Activated CD8-positive, alpha-beta memory T cell treated with anti-CD3 and anti-CD28 coated beads for 4 hours (primary cell): Measurements from ENCODE around the gene BUB3.
"Not testable (repeated sequence)": the region's sequence is repeated elsewhere in the genome, so short reads cannot be mapped to it uniquely, and the experiment has no call there.

Source experiments
- DNase-seq, 2 donors: peaks; one replicate each; pipeline ENCODE4 v3.0.0-alpha.2; 2020; ENCODE audit warnings: low read depth in 2 of 2

BUB3 gene

DNA sequence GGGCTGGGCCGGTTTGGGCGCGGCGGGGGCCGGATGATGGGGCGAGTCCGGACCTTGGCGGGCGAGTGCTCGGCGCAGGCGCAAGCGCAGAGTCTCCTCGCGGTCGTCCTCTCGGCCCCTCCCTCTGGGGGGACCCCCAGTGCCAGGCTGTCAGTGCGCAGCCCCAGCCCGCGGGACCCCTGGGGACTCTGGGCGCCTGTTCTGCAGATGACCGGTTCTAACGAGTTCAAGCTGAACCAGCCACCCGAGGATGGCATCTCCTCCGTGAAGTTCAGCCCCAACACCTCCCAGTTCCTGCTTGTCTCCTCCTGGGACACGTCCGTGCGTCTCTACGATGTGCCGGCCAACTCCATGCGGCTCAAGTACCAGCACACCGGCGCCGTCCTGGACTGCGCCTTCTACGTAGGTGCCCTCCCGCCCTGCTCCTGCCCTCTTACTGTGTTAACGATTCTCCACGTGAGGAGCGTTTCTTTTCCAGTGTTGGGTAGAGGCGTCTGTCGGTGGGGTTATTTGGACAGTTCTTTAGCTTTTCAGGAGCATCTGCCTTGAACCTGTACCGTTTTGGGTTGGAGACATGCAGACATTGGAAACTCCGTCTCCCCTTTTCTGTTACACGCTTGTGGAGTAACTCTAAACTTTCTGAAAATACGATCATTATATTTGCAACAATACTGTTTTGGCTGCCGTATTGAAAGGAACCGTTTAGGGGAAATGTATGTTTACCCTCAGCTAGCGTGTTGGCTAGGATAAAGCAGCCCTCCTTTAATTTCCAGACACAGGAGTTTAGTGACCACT, 706 bp downstream of the BUB3 start:
- no peak for DNase-seq

DNA sequence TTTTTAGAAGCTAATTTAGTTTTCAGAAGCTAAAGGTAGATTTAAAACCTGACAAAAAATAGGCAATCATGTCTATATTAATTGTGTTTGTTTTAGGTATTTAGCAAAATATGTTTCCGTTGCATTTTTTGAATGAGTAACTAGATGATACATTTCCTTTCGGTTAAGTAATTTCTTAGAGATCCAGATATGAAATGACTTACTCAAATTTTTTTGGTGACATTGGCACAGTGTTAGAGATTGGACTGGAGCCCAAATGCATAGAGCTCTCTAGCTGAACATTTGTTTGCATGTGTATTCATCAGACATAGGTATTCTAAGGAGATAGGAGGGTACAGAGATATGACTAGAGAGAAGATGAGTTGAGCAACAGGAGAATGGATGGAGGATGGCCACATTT, 1.9 kb downstream of the BUB3 start:
- DNase-seq = no peak

DNA sequence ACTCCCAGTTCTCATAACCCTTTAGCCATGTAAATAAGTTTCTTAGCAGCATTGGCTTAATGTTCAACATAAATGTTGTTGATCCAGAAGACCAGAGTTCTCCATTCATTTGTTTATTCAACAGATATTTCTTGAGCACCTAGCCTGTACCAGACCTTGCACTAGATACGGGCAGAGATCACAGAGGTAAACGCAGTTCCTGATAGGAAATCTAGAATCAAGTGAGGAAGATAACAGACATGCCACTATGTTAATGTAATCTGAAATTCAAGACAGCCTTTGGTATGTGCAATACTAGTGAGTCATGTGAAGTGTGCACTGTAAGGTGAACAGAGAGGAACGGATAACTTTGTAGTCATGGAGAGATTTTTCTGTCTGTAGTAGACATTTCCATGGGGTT, 3.0 kb downstream of the BUB3 start:
- DNase-seq = no peak

DNA sequence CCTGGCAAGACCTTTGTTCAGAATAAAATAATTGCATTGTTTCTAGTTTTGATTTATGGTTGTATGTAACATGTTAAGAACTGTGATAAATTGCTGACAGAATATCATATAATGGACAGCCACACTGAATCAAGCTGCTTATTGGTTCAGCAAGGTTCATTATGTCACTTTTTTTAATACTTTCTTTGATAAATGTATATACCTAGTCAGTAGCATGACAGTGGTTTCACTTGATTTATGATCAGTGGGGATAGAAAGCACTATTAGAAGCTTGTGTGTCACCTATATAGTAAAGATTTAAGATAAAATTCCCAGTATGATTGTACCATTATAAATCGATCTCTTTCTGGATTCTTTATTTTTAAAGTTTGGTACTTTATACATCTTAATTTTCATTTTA, 4.5 kb downstream of the BUB3 start:
- no peak for DNase-seq

DNA sequence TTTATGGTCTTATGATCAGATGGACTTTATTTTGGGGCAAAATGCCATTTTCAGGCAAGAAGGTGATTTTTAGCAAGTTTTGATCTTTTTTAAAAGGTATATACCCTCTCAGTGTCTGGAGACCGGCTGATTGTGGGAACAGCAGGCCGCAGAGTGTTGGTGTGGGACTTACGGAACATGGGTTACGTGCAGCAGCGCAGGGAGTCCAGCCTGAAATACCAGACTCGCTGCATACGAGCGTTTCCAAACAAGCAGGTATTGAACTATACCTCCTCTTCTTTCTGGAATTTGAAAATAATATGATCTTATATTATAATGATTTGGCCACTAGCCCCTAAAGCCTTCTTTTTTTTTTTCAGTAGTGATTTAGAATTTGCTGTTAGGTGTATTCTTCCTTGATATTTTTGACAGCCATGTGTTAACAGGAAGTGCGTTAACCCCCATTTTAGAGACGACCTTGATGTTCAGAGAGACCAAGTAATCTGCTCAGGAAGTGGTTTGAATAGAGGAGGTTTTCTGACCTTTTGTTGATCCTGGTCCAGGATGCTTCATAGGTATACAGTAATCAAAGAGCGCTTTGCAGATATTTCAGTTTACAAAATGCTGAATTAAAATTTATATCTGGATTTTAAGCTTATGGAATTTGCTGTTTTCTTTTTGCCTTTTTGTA, 6.2 kb downstream of the BUB3 start:
- no peak for DNase-seq

DNA sequence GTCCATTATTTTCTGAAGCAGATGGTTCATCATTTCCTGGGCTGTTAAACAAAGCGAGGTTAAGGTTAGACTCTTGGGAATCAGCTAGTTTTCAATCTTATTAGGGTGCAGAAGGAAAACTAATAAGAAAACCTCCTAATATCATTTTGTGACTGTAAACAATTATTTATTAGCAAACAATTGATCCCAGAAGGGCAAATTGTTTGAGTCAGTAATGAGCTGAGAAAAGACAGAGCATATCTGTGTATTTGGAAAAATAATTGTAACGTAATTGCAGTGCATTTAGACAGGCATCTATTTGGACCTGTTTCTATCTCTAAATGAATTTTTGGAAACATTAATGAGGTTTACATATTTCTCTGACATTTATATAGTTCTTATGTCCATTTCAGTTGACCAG, 10.1 kb downstream of the BUB3 start:
- no peak for DNase-seq

DNA sequence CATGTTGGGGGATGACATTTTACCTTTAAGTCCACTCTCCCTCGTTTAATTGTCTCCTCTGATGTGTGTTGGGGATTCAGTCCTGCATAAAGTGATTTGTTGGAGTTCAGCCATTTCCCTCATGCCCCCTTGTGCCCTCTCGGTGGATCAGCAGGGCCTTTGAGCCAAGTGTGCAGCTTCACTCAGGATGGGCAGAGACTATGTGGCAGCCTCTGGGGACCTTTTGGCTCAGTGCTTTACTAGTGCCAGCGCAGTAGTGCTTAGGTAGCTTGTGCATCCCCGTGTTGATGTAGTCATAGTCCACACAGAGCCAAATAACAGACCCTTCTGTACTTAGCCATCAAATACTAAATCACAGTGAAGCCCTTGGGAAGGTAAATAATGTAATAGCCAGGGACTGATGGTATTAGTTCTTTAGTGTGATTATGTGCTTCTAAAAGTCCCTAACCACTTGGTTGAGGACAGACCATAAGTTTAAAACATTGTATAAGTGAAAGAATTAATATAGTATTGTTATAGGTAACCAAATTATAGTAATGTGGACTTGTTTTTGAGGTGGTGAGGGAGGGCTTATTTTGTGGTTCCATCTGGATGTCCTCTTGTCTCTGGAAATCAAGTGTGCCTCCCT, 11.4 kb downstream of the BUB3 start:
- no peak for DNase-seq

DNA sequence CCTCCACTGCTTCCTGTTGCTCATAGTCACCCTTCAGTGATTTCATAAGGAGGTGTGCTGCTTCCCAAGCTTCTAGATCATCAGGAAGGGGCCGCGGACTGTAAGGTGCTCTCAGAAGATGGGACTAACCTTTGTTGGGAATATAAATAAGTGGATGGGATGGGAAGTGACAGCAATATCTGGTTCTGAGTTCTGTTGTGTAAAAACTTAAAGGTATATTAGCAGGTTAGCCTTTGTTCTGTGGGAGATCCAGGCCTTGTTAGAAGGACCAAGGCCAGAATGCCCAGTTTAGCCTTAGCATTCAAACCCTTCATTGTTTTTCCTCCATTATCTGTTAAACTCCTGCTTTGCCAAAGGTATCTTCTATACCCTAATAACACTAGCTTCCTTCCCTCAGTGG, 12.4 kb downstream of the BUB3 start:
- DNase-seq = no peak

DNA sequence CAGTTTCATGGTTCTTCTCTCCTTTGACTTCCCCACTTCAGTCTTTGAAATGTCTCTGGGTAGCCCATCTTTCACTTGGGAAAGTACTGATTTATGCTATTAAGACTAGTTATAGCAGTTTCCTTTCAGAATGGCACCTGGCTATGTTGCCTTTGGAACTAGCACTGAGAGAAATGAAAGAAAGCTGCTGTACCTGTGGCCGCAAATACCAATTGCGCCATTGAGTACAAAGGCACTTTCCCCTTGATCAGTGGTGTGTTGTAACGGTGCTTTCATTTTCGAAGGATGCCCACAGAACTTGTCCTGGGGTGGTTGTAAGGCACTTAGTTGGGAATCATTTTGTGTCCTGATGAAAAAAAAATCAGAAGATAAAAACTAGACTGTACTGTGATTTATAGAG, 16.8 kb downstream of the BUB3 start:
- no peak for DNase-seq

DNA sequence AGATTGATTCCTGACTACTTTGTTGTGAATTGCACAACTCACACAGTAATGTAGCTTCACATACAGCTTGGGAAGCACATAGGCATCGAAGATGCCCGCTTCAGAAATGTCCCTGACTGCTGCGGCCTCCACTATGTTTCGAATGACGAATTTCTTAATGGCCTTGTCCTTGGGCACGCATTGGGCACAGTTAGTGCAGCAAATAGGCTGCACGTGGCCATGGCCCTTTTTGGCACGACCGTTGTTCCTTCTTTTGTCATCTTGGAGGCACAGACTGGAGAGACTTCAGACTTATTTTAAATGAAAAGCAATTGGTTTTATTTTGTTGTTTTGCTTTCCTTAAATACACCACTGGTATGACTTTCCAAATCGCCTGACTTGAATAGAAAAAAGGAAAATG, 17.4 kb downstream of the BUB3 start:
- DNase-seq = not testable (repeated sequence)

DNA sequence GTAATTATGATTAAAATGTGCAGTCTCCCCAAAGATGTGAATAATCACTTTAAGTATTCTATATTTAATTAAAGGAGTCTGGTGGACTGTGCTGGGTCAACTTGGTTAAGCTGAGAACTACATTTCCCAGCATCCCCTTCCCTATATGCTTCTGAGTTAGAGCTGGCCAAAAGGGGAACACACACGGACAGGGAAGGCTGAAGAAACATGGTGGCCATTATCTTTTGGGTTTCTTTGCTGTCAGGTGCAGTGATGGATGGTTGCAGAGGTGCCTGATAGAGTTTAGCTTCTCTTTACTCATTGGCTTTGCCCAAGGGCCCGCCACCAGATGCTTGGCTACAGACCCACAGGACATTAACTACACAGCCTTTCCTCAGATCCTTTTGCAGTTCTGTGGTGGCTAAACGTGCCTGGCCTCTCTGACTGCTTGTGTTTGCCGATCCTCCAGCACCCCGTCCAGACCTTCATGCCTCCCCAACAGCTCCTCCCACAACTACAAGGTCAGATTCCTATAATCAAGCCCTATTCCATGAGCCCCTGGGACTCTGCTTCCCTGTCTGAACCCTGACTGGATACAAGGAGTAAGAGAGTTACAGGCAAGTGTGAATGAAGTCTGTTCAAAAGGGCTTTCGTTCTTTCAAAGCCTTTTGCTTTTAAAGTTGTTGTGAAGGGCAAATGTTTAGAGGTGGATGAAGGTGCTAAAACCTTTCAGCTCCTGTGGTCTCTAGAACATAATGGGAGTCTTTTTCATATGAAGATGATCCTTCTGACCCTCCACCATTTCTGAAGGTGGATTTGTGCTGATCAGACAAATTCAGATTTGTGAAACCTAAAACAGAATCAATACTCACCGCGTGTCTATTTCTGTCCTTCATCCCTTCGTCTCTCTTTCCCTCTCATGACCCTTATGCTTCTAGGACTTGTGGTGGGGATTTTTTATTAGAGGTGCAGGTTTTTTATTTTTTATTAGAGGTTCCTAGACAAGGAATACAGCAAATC, 21.5 kb downstream of the BUB3 start:
- DNase-seq = no peak

DNA sequence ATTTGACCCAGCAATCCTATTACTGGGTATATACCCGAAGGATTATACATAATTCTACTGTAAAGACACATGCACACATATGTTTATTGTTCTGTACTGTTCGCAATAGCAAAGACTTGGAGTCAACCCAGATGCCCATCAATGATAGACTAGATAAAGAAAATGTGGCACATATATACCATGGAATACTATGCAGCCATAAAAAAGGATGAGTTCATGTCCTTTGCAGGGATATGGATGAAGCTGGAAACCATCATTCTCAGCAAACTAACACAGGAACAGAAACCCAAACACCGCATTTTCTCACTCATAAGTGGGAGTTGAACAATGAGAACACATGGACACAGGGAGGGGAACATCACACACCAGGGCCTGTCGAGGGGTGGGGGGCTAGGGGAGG, 24.2 kb downstream of the BUB3 start:
- DNase-seq = not testable (repeated sequence)

DNA sequence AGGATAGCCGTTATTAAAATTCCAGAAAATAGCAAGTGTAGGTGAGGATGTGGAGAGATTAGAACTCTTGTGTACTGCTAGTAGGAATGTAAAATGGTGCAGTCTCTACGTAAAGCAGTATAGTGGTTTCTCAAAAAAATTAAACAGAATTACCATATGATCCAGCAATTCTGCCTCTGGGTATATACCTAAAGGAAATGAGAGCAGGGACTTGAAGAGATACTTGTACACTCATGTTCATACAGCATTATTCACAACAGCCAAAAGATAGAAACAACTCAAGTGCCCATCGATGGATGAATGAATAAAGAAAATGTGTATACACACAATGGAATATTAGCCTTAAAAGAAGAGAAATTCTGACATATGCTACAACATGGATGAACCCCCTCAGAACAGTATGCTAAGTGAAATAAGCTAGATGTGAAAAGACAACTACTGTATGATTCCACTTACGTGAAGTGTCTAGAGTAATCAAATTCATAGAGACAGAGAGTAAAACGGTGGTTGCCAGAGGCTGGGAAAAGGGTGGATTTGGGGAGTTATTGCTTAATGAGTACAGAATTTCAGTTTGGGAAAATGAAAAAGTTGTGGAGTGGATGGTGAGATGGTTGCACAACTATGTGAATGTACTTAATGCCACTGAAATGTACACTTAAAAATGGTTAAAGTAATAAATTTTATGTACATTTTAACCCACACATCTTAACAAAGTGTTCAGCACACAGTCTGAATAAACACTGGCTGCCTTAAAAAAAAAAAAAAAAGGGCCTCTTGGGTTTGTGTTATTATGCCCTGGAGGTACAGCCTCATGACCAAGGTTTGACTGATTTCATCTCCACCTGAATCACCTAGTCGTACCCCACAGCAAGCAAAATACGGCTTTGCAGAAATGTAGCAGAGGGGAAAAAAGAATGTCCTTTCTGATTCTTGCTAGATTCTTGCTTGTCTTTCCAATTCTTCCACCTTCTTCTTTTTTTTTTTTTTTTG, 26.2 kb downstream of the BUB3 start:
- no peak for DNase-seq

DNA sequence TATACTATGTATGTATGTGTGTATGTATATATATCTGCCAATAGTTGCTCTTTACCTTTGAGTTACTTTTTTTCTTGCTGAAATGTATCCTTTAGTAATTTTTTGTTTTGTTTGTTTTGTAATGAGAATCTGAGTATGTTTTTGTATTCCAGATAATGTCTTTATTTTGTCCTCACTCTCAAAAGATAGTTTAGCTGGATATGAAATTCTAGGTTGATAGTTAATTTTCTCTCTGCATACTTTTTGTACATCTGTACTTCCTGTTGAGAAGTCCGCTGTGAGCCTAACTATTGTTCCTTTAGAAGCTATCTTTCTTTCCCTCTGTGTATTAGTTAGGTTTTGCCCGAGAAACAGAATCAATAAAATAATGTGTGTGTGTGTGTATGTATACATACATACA, 29.5 kb downstream of the BUB3 start:
- no peak for DNase-seq

DNA sequence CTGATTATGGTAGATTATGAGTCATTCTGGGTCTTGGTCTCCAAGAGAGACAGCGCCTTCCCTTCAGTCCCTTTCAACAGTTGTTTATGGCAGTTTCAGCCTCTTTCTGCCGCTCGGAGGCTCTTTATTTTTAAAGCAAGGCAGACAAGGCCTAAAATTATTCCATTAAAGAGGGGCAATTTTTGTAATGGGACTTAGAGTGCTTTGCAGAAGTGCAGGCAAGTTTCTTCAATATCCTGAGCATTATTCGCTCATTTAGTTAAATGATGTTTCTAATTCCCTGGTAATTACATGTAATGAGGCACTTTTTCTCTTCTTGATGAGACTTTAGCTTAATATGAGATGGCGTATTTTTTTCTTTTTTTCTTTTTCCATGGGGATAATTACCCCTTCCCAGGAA, 33.6 kb downstream of the BUB3 start:
- no peak for DNase-seq

DNA sequence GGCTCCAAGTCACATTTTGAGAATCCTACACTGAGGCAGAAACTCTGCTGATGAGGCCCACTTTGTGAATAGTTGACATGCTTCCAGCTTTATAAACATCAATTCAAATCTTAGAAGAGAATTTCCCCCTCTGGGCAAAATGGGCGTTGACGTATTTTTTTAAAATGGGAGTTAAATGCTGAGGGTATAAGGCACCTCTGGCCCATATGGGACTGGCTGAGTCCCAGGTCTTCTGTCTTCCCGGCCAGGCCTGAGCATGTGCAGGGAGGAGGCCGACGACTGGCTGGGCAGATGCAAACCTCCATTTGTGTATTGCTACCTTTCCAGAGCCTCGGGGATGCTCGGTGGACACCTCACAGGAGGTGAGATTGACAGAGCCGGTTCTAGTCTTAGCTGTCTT, 37.7 kb downstream of the BUB3 start:
- DNase-seq = no peak

DNA sequence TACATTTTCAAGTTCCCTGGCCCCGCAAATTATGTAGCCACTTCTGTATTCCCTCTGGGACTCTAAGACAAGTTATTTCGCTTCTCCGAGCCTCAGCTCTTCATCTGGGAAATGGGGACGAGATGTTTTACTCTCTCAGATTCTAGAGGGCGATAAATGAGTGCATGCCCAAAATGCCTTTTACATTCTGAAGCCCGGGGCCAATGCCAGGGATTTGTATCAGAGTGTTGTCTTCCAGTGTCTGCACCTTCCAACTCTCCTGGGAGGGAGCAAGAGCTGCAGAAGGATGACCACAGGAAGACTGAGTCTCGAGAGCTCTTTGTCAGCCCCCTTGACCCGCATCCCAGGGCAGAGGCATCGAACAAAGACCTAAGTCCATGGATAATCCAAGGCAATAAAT, 39.9 kb downstream of the BUB3 start:
- DNase-seq = no peak

DNA sequence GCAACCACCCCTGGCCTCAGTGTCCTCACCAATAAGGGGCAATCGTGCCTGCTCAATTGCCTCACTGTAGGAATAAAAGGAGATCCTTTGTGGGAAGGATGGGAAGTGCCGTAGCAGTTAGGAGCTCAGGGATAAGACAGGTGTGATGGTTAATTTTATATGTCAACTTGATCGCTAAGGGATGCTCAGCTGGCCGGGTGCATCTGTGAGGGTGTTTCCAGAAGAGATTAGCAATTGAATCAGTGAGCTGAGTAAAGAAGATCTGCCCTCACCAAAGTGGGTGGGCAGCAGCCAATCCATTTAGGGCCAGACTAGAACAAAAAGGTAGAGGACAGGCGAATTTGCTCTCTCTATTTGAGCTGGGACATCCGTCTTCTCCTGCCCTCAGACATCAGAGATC, 46.3 kb downstream of the BUB3 start:
- no peak for DNase-seq

DNA sequence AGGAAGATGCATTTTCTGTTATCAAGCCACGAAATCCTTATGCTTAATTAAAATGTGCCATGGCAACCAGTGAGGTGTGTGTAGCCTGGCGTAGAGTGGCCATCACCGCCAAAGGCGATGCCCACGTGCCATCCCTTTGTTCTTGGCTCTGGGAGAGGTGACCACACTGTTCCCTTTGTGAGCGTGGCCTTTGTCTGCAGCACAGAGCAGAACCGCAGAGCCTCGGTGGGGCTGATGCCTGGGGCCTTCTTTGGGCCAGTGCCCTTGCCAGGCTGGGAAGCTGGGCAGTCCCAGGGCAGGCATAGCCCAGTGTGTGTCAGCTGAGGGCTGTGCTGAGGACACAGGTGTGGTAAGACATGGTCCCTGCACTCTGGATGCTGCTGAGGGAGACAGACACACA, 48.3 kb downstream of the BUB3 start:
- no peak for DNase-seq

DNA sequence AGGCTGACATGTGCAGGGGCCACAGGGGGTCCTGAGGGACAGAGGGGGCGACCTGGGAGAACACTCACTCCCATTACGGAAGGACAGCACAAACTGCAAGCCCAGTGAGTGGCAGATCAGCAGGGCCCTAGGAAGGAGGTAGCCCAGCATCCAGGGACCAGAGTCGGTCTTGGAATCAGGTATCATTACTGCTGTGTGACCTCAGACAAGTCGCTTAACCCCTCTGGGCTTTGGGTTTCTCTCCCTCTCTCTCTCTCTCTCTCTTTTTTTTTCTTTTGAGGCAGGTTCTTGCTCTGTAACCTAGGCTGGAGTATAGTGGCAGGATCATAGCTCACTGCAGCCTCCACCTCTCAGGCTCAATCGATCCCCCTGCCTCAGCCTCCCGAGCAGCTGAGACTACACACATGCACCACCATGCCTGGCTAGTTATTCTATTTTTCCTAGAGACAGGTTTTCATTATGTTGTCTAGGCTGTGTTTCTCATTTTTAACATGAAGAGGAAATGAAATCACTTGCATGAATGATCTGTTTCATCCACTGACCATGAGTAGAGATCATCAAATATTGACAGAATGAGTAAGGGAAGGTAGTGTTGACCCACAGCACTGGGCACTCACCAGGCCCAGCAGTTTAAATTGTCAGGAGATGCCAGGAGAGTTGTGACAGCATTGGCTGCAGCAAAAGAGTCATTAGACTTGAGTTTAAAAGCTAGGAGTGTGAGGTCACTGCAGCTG, 49.4 kb downstream of the BUB3 start:
- no peak for DNase-seq
